CD4-positive, alpha-beta T cell treated with Interleukin-15 for 1 hour (primary cell): ENCODE measurements around the gene NFKBIL1.
"Not testable (repeated sequence)": the region's sequence is repeated elsewhere in the genome, so short reads cannot be mapped to it uniquely, and the experiment has no call there.

Source experiments
- DNase-seq: peaks from one replicate; pipeline ENCODE4 v3.0.0-alpha.2; 2020

Gene NFKBIL1

DNA sequence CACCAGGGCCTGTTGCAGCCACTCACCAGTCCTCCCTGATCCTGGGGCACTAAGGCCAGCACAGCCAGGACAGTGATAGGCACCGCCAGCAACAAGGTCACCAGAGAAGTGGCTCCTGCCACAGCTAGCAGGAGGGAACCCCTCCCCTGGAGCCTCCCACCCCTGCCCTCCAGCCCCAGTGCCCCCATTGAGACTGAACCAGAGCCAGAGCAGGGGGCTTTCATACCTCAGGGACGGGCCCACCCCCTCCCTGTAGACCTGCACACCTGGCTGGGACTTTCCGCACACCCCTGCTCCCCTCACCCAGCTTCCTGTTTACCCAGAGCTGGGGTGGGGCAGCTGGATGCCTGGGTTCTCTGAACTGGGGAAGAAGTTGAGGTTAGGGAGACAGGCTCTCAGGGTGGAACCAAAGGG is 34.8 kb downstream of the NFKBIL1 start, which contains the start of gene LTB:
Gene LTB, minus strand, starts transcription at position 195 of the 414 bp plus-strand sequence. Its CDS starts 7 bp downstream, at position 188.
- peak; percentile 89 for DNase-seq

DNA sequence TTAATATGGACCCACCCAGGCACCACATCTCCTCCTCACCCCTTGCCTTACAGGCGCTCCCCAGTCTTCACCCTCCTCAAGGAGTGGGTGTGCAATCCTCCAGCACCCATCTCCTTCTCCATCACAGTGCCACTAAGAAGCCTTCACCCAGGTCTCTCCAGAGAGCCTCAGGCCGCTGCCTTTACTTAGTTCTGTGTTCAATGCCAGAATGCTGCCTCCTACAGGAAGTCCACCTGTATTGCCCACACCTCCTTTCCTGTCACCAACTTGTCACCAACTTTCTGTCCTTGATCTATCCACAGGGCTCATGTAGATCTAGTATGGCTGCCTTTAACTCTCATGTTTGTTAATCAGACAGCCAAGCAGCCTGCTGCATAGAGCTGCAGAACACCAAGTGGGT is 38.1 kb downstream of the NFKBIL1 start:
- peak; percentile 65 for DNase-seq

DNA sequence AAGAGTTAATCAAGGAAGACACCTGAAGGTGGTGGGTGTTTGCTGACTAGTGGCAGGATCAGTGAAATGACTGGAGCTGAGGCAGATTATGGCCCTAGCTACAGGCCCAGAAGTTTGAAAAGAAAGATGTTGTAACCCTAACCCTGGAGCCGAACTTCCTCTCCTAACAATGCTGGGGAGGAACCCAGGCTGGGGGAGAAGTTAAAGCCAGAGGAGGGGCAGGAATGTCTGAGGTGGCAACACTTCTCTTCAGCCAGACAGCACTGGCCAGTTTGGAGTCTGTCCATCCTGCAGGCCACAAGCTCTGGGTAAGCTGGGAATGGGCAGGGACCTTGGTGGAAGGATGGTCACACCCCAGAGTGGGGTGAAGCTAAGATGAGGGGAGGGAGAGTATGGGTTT is 38.6 kb downstream of the NFKBIL1 start, which contains the start of gene LST1:
Gene LST1, plus strand, starts transcription at position 270 of the 400 bp plus-strand sequence. CDS start 1,023 bp downstream, outside the sequence.
- peak; percentile 47 for DNase-seq

DNA sequence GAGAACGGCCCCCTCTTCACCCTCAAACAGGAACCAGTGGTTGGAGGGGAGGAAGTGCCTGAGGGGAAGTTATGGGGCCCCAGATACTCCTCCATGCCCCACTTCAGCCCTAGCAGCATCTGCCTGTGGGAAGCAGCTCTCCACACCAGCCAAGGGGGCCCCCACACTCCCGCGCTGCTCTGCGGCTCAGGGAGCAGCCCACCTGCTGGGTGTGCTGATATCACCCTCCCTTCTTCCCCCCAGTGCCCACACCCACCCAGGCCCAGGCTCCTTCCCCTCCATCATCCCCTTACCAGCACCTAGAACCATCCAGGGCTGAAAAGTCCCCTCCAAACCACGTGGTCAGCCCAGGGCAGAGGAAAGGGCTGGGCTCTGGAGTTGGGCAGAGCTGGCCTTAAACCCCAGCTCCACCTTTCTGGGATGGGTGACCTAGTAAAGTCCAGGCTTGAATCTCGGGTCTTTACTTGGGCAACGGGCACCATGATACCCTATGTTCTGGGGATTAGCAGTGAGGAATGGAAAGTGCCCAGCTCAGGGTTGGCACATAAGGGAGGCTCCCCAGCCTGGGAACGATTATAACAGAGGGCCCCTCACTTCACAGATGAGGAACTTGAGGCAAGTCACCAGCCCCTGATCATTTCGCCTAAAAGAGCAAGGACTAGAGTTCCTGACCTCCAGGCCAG is 39.3 kb downstream of the NFKBIL1 start:
- DNase-seq, result peak; percentile 62

DNA sequence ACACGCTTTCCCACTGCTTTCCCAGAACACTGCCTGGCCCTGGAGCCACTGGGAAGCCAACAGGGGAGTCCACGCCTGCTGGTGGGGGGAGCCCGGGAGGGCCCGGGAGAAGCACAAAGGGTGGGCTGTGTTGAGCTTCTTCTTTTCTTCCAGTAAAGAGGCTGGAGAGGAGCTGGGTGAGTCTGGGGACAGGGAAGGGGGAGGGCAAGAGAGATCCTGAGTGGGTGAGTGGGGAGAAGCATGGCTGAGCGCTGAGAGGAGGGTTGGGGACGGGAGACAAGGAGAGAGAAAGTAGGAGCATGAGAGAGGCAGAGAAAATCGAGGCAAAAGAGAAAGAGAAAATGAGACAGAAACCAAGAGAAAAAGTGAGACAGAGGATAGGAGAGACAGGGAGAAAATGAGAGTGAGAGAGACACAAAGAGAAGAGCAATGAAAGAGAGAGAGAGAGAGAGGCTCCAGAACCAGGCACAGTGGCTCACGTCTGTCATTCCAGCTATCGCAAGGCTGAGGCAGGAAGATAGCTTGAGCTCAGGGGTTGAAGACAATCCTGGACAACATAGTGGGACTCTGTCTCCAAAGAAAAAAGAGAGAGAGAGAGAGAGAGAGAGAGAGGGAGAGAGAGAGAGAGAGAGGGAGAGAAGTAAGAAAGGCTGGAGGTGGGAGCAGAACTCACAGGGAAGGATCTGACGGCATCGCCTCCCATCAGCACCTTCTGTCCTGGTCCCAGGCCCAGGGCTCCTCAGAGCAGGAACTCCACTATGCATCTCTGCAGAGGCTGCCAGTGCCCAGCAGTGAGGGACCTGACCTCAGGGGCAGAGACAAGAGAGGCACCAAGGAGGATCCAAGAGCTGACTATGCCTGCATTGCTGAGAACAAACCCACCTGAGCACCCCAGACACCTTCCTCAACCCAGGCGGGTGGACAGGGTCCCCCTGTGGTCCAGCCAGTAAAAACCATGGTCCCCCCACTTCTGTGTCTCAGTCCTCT is 40.7 kb downstream of the NFKBIL1 start:
- DNase-seq, result no peak

DNA sequence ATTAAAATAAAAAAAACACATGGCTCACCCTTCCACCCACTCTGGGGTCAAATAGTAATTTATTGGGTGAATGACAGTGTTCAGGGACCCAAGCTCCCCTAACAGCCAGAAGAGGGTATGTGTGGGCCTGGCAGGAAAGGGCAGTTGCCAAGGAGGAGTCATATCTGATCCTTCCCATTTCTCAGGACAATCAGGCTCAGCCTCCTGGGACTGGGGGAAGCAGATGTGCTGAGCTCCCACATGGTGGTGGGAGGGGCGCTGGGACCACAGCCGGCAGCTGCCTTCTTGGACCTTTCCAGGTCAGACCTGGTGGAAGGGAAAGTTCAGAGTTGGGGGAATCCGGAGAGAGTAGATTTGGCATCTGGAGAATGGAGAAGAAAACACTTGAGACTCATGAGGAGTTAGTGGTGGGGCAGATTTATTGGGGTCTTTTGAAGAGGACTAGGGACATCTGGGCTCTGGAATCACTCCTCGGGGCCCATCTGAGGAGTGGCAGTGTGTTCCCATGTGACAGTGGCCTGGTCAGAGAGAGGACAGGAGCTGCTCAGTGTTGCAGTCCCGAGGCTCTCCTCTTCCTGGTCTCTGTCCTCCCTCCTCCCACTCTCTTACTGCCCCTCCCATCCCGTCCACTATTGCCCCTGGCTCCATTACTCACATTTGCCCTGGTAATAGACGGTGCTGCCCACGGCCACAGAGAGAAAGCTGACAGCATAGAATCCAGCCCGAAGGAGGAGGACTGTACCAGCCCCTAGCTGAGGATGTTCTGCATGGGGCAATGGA is 41.7 kb downstream of the NFKBIL1 start:
- no peak for DNase-seq

DNA sequence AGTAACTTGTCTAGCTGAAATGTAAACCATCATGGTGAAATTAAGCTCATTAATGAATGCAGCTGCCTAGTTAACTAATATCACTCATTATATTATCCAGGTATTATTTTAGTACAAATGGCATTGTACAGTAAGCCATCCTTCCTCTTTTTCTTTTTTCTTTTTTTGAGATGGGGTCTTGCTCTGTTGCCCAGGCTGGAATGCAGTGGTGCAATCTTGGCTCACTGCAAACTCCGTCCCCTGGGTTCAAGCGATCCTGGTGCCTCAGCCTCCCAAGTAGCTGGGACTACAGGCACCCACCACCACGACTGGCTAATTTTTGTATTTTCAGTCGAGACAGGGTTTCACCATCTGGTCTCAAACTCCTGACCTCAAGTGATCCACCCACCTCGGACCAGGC is 43.3 kb downstream of the NFKBIL1 start:
- DNase-seq, result not testable (repeated sequence)

DNA sequence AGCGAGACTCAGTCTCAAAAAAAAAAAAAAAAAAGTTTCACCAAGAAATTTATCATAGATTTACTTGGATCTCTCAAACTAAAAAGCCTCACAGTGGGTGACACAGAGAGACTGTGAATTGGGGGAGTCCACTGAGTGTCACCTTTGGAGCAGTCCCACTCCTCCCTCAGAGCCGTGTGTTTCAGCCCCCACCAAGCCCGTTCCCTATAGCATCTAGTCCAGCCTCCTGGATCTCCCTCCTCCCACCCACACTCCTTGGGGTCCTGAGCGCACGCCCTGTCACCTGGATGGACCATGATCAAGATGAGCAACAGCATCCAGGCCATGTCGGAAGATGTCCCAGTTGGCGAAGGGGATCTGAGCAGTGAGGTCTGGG is 45.0 kb downstream of the NFKBIL1 start:
- no peak for DNase-seq

DNA sequence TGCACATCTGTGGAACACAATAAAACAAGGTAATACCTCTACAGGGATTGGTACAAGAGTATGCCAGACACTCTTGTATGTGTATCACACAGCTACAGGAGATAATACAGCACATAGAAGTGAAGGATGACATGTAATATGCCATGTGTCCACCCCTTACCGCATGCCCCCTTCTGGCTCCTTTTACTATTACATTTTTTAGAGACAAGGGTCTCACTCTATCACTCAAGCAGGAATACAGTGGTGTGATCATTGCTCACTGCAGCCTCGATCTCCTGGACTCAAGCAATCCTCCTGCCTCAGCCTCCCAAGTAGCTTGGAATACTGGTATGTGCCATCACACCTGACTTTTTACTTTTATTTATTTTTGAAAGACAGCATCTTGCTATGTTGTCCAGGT is 49.6 kb downstream of the NFKBIL1 start:
- peak; percentile 58 for DNase-seq

DNA sequence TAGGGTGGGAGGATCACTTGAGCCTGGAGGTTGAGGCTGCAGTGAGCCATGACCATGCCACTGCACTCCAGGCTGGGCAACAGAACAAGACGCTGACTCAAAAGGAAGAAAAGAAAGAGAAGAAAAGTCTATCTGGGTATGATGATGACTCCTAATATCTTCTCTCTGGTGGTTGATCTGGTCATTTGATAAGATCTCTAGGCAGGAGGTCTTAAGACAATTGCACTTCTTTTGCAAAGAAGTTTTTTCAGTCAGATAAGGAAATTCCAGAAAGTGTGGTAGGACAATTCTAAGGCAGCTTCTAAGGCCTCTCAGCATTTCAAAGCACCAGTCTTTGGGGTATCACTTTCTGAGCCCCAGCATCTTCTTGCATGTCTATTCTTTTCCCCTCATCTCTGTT is 59.9 kb downstream of the NFKBIL1 start:
- DNase-seq, result no peak
